Frontal cortex (tissue), 1 donor: Measurements from ENCODE around the gene USB1. TPM values are rescaled to one million over a fixed set of nuclear protein-coding genes. Genes with fewer than 3 reads are reported as not detected.

ENCODE experiments used
- total RNA-seq: library from RNA; depleted of rRNA; stranded (reverse); fragments of >200 nt; gene quantifications from one replicate; pipeline ENCODE4 v1.2.3, GENCODE V29; 2014

Gene USB1
- total RNA-seq, 1 donor from 2014 or later: 3.7 TPM

Other genes starting within 250 kb of the USB1 start
- gene KIFC3, start 198.9 kb upstream of the USB1 start, total RNA-seq: 46.1 TPM
- gene CNGB1, start 30.3 kb upstream of the USB1 start, total RNA-seq: 1.2 TPM
- 4.9 TPM for gene ZNF319, start 735 bp upstream of the USB1 start, total RNA-seq
- gene MMP15, start 24.3 kb downstream of the USB1 start, total RNA-seq: 12.2 TPM
- gene CFAP20, start 128.0 kb downstream of the USB1 start, total RNA-seq: 93.8 TPM
- gene CSNK2A2, start 196.7 kb downstream of the USB1 start, total RNA-seq: 17.9 TPM